ENCODE measurements around the gene SPEG. TPM values are rescaled to one million over a fixed set of nuclear protein-coding genes. Genes with fewer than 3 reads are reported as not detected.
A peak's percentile ranks its signal among the peaks of the same experiment; 100 is the strongest.

Gene SPEG
- total RNA-seq, 1 experiment from 2014 or later = 16.7 TPM

DNA sequence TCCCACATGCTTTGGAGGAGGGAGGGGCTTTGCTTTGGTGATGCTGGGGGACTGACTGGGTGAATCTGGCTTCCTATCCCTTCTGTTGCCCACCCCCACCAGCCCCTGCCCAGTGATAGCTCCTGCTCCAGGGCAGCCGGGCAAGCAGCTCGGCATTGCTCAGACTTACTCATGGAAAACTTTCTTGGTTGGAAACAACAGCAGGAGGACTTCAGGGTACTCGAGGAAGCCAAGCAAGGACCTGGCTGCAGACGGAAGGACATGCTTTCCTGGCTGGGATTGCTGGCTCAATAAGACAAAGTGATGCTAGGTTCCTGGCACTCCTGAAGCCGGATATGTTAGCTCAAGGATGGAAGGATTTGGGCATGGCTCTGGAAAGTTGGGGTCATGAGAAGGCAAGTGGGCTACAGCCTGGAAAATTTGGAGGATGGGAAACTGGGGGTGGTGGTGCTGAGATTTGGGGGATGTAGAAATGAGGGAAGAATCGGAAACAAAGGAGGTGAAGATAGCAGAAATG, 3.1 kb downstream of the SPEG start:
- Mint-ChIP-seq H3K27ac (ENCODE audit: unreplicated experiment) (no peak overlapping the region), H3K4me1 (ENCODE audit: low read depth, unreplicated experiment) (peaks cover 16% of the 10 kb centered on the region), H3K27me3 (ENCODE audit: unreplicated experiment) (peaks cover 19% of the 10 kb centered on the region), H3K4me3 (ENCODE audit: low read depth, unreplicated experiment) (no peak overlapping the region), H3K36me3 (ENCODE audit: insufficient read depth, unreplicated experiment) (peaks cover 13% of the 10 kb centered on the region), H3K9me3 (ENCODE audit: low read depth, unreplicated experiment) (no peaks in the 10 kb centered on the region)
- CTCF ChIA-PET = interaction anchor here (0.9 to 1.3 kb wide), 2 partner anchors 35 to 92 kb away, joined by 3 read pairs; no protein-coding TSS in a partner anchor
- no peak for TF ChIP-seq CTCF (IDR thresholded peaks at IDR 0.05; ENCODE audit: unreplicated experiment)
- no TSS peak for BruUV-seq (replicated peaks)
- DNase-seq = no peak
- intact Hi-C loops (cut with micrococcal nuclease; ENCODE audit: unreplicated experiment) = no loop called here

DNA sequence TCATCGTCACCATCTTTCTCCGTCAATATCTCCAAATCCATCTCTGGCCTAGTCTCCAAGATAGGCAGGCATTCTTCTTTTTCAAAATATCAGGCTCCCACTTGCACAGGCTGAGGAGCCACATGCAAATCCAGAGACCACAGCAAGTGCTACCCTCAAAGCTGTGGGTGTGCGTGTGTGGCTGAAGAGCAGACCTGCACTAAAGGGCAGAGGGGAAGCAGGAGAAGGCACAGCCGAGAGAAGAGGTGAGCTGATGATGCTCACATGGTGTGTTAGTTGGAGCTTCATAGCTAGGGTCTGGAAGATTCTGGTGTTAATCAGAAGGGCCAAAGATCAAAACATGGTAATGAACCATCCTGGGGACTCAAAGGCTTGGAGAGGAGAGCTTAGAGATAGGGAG, 3.8 kb downstream of the SPEG start:
- H3K4me3 Mint-ChIP-seq (ENCODE audit: low read depth, unreplicated experiment) = no peak overlapping the region
- H3K4me1 Mint-ChIP-seq (ENCODE audit: low read depth, unreplicated experiment) = peaks cover 21% of the 10 kb centered on the region
- peaks cover 14% of the 10 kb centered on the region for H3K36me3 Mint-ChIP-seq (ENCODE audit: insufficient read depth, unreplicated experiment)
- no peaks in the 10 kb centered on the region for H3K9me3 Mint-ChIP-seq (ENCODE audit: low read depth, unreplicated experiment)
- peaks cover 26% of the 10 kb centered on the region for H3K27me3 Mint-ChIP-seq (ENCODE audit: unreplicated experiment)
- intact Hi-C loops (cut with micrococcal nuclease; ENCODE audit: unreplicated experiment) = no loop called here
- BruUV-seq (replicated peaks) = no TSS peak
- no peak overlapping the region for H3K27ac Mint-ChIP-seq (ENCODE audit: unreplicated experiment)
- CTCF ChIA-PET = no interaction called here
- no peak for DNase-seq
- no peak for TF ChIP-seq CTCF (IDR thresholded peaks at IDR 0.05; ENCODE audit: unreplicated experiment)

- no peak for DNase-seq
- no peak overlapping the region for H3K27ac Mint-ChIP-seq (ENCODE audit: unreplicated experiment)
- CTCF ChIA-PET = interaction anchor here (0.6 to 1.0 kb wide), 2 partner anchors 9 to 51 kb away, joined by 4 read pairs; no protein-coding TSS in a partner anchor
- peaks cover 27% of the 10 kb centered on the region for H3K27me3 Mint-ChIP-seq (ENCODE audit: unreplicated experiment)
- peaks cover 14% of the 10 kb centered on the region for H3K36me3 Mint-ChIP-seq (ENCODE audit: insufficient read depth, unreplicated experiment)
- intact Hi-C loops (cut with micrococcal nuclease; ENCODE audit: unreplicated experiment) = no loop called here
- TF ChIP-seq CTCF (IDR thresholded peaks at IDR 0.05; ENCODE audit: unreplicated experiment) = no peak
- BruUV-seq (replicated peaks) = no TSS peak
- no peak overlapping the region for H3K4me3 Mint-ChIP-seq (ENCODE audit: low read depth, unreplicated experiment)
- H3K4me1 Mint-ChIP-seq (ENCODE audit: low read depth, unreplicated experiment) = peaks cover 21% of the 10 kb centered on the region
- no peaks in the 10 kb centered on the region for H3K9me3 Mint-ChIP-seq (ENCODE audit: low read depth, unreplicated experiment)
Observed at GRCh38 chr2:219439506-219439905, 4.9 kb downstream of the SPEG start.

GRCh38 chr2:219440388-219441256, 6.0 kb downstream of the SPEG start:
- no peaks in the 10 kb centered on the region for H3K9me3 Mint-ChIP-seq (ENCODE audit: low read depth, unreplicated experiment)
- H3K4me3 Mint-ChIP-seq (ENCODE audit: low read depth, unreplicated experiment) = peak overlapping the region; percentile 75
- intact Hi-C loops (cut with micrococcal nuclease; ENCODE audit: unreplicated experiment) = no loop called here
- H3K36me3 Mint-ChIP-seq (ENCODE audit: insufficient read depth, unreplicated experiment) = peaks cover 14% of the 10 kb centered on the region
- CTCF ChIA-PET = interaction anchor here (0.7 to 1.4 kb wide), 5 partner anchors 10 to 58 kb away, joined by 3 to 15 read pairs (median 4); partner anchors contain the start of gene GMPPA
- H3K4me1 Mint-ChIP-seq (ENCODE audit: low read depth, unreplicated experiment) = peaks cover 21% of the 10 kb centered on the region
- no peak for DNase-seq
- no peak for TF ChIP-seq CTCF (IDR thresholded peaks at IDR 0.05; ENCODE audit: unreplicated experiment)
- BruUV-seq (replicated peaks) = no TSS peak
- peak overlapping the region; percentile 48 for H3K27ac Mint-ChIP-seq (ENCODE audit: unreplicated experiment)
- H3K27me3 Mint-ChIP-seq (ENCODE audit: unreplicated experiment) = peaks cover 27% of the 10 kb centered on the region

Measured in Calu3 (cell line).